ENCODE data around the gene PCDHA9. TPM values are rescaled to one million over a fixed set of nuclear protein-coding genes. Genes with fewer than 3 reads are reported as not detected.
A peak's percentile ranks its signal among the peaks of the same experiment; 100 is the strongest.
"Not testable (repeated sequence)": the region's sequence is repeated elsewhere in the genome, so short reads cannot be mapped to it uniquely, and the experiment has no call there.

Gene PCDHA9
- total RNA-seq, 1 donor from 2014 or later: 0.95 TPM

- no peaks in the 10 kb centered on the region for H3K4me1 ChIP-seq (ENCODE audit: insufficient read depth, low read length)
- H3K27ac ChIP-seq (ENCODE audit: low read depth, low read length): no peak overlapping the region
- H3K27ac Mint-ChIP-seq (ENCODE audit: unreplicated experiment): no peak overlapping the region
- no peaks in the 10 kb centered on the region for H3K79me2 ChIP-seq (ENCODE audit: insufficient read depth, low read length)
- peaks cover 6% of the 10 kb centered on the region for H3K4me1 Mint-ChIP-seq (ENCODE audit: low read depth, unreplicated experiment)
- FAIRE-seq (no peak), DNase-seq (ENCODE audit: low read depth) (no peak)
- H3K36me3 Mint-ChIP-seq (ENCODE audit: low read depth, unreplicated experiment): peaks cover 8% of the 10 kb centered on the region
- H3K27me3 Mint-ChIP-seq (ENCODE audit: low read depth, unreplicated experiment): no peaks in the 10 kb centered on the region
- H2AFZ ChIP-seq (ENCODE audit: low read depth, low read length): no peak overlapping the region
- H3K36me3 ChIP-seq (ENCODE audit: insufficient read depth, low read length): no peaks in the 10 kb centered on the region
- H3K4me2 ChIP-seq (ENCODE audit: low read length): no peak overlapping the region
- TF ChIP-seq, protein P1, sequence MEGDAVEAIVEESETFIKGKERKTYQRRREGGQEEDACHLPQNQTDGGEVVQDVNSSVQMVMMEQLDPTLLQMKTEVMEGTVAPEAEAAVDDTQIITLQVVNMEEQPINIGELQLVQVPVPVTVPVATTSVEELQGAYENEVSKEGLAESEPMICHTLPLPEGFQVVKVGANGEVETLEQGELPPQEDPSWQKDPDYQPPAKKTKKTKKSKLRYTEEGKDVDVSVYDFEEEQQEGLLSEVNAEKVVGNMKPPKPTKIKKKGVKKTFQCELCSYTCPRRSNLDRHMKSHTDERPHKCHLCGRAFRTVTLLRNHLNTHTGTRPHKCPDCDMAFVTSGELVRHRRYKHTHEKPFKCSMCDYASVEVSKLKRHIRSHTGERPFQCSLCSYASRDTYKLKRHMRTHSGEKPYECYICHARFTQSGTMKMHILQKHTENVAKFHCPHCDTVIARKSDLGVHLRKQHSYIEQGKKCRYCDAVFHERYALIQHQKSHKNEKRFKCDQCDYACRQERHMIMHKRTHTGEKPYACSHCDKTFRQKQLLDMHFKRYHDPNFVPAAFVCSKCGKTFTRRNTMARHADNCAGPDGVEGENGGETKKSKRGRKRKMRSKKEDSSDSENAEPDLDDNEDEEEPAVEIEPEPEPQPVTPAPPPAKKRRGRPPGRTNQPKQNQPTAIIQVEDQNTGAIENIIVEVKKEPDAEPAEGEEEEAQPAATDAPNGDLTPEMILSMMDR (IDR thresholded peaks at IDR 0.05; ENCODE audit: insufficient read depth, low read depth, low read length): no peak
- TF ChIP-seq EZH2 (IDR thresholded peaks at IDR 0.05; ENCODE audit: insufficient read depth, low read length): no peak
- H3K27me3 ChIP-seq (ENCODE audit: insufficient read depth, low read length): no peaks in the 10 kb centered on the region
- H3K9ac ChIP-seq (ENCODE audit: low read length): no peak overlapping the region
- H4K20me1 ChIP-seq (ENCODE audit: insufficient read depth, low read length): no peaks in the 10 kb centered on the region
- H3K9me3 Mint-ChIP-seq (ENCODE audit: unreplicated experiment): no peaks in the 10 kb centered on the region
- no peak overlapping the region for H3K4me3 Mint-ChIP-seq (ENCODE audit: unreplicated experiment)
- H3K9me3 ChIP-seq (ENCODE audit: insufficient read depth, low read depth, low read length): peaks cover 5% of the 10 kb centered on the region
- no peak overlapping the region for H3K4me3 ChIP-seq (ENCODE audit: insufficient read depth, low read depth, low read length)
Measured at GRCh38 chr5:140870221-140871201, 22.3 kb downstream of the PCDHA9 start.

- no peaks in the 10 kb centered on the region for H3K36me3 ChIP-seq (ENCODE audit: insufficient read depth, low read length)
- H3K27me3 ChIP-seq (ENCODE audit: insufficient read depth, low read length): no peaks in the 10 kb centered on the region
- H3K27ac ChIP-seq (ENCODE audit: low read depth, low read length): no peak within 1 kb of the TSS
- no peak within 1 kb of the TSS for H3K4me2 ChIP-seq (ENCODE audit: low read length)
- H3K4me1 Mint-ChIP-seq (ENCODE audit: low read depth, unreplicated experiment): peaks cover 6% of the 10 kb centered on the region
- DNase-seq (ENCODE audit: low read depth): no peak
- TF ChIP-seq EZH2 (IDR thresholded peaks at IDR 0.05; ENCODE audit: insufficient read depth, low read length): no peak
- TF ChIP-seq, protein P1 (IDR thresholded peaks at IDR 0.05; ENCODE audit: insufficient read depth, low read depth, low read length): no peak
- peak within 1 kb of the TSS; percentile 97 for H3K4me3 Mint-ChIP-seq (ENCODE audit: unreplicated experiment)
- H3K4me1 ChIP-seq (ENCODE audit: insufficient read depth, low read length): no peaks in the 10 kb centered on the region
- peaks cover 11% of the 10 kb centered on the region for H3K36me3 Mint-ChIP-seq (ENCODE audit: low read depth, unreplicated experiment)
- H3K9me3 ChIP-seq (ENCODE audit: insufficient read depth, low read depth, low read length): peaks cover 16% of the 10 kb centered on the region
- peaks cover 3% of the 10 kb centered on the region for H3K9me3 Mint-ChIP-seq (ENCODE audit: unreplicated experiment)
- no peak within 1 kb of the TSS for H3K9ac ChIP-seq (ENCODE audit: low read length)
- no peak within 1 kb of the TSS for H2AFZ ChIP-seq (ENCODE audit: low read depth, low read length)
- no peaks in the 10 kb centered on the region for H4K20me1 ChIP-seq (ENCODE audit: insufficient read depth, low read length)
- H3K4me3 ChIP-seq (ENCODE audit: insufficient read depth, low read depth, low read length): no peak within 1 kb of the TSS
- FAIRE-seq: no peak
- no peaks in the 10 kb centered on the region for H3K27me3 Mint-ChIP-seq (ENCODE audit: low read depth, unreplicated experiment)
- no peaks in the 10 kb centered on the region for H3K79me2 ChIP-seq (ENCODE audit: insufficient read depth, low read length)
- H3K27ac Mint-ChIP-seq (ENCODE audit: unreplicated experiment): peak within 1 kb of the TSS; percentile 93
Measured at GRCh38 chr5:140875085-140876065, 27.2 kb downstream of the PCDHA9 start, which contains the start of gene PCDHA12. Gene PCDHA12, plus strand, starts transcription at chr5:140875308. Its CDS starts 165 bp downstream, at chr5:140875473.

GRCh38 chr5:140876541-140877261 lies 28.5 kb downstream of the PCDHA9 start:
- DNase-seq (ENCODE audit: low read depth); H2AFZ ChIP-seq (ENCODE audit: low read depth, low read length); H3K27me3 ChIP-seq (ENCODE audit: insufficient read depth, low read length); FAIRE-seq; H3K9me3 Mint-ChIP-seq (ENCODE audit: unreplicated experiment); H4K20me1 ChIP-seq (ENCODE audit: insufficient read depth, low read length); H3K27ac Mint-ChIP-seq (ENCODE audit: unreplicated experiment); H3K27me3 Mint-ChIP-seq (ENCODE audit: low read depth, unreplicated experiment); H3K27ac ChIP-seq (ENCODE audit: low read depth, low read length); H3K79me2 ChIP-seq (ENCODE audit: insufficient read depth, low read length); H3K4me3 ChIP-seq (ENCODE audit: insufficient read depth, low read depth, low read length); H3K4me1 ChIP-seq (ENCODE audit: insufficient read depth, low read length); H3K4me1 Mint-ChIP-seq (ENCODE audit: low read depth, unreplicated experiment); H3K9ac ChIP-seq (ENCODE audit: low read length); H3K4me2 ChIP-seq (ENCODE audit: low read length); H3K36me3 ChIP-seq (ENCODE audit: insufficient read depth, low read length): not testable (repeated sequence)
- peaks cover 14% of the 10 kb centered on the region for H3K36me3 Mint-ChIP-seq (ENCODE audit: low read depth, unreplicated experiment)
- peak overlapping the region; percentile 97 for H3K4me3 Mint-ChIP-seq (ENCODE audit: unreplicated experiment)
- H3K9me3 ChIP-seq (ENCODE audit: insufficient read depth, low read depth, low read length): peaks cover 15% of the 10 kb centered on the region
